GM23338 (cell line): ENCODE measurements around the gene PKHD1. TPM values are rescaled to one million over a fixed set of nuclear protein-coding genes. Genes with fewer than 3 reads are reported as not detected.

Experiments
- ATAC-seq: fragments of 200-7000 bp; cut with Tn5 transposase; 3 replicates; pipeline ENCODE4 v1.9.1; 2020
- DNase-seq: peaks from one replicate; pipeline ENCODE4 v3.0.0-alpha.2; 2015; ENCODE audit warnings: low spot score
- H2AFZ ChIP-seq: fragments of 200-600 bp; sonication (generic); 2 replicates; pipeline ENCODE4 v1.8.0; 2016; ENCODE audit warnings: antibody characterized with exemption, mild to moderate bottlenecking, moderate library complexity
- H3F3A ChIP-seq: fragments of 200-600 bp; sonication (generic); replicated peaks from 2 replicates; pipeline ENCODE4 v1.8.0; 2017; ENCODE audit warnings: antibody characterized with exemption, mixed run types, low read depth
- H3K27ac ChIP-seq: fragments of 200-600 bp; sonication (generic); 2 replicates; pipeline ENCODE4 v1.6.1; 2016; ENCODE audit warnings: low read depth
- H3K27me3 ChIP-seq: fragments of 200-600 bp; sonication (generic); 2 replicates; pipeline ENCODE4 v1.8.0; 2016; ENCODE audit warnings: mild to moderate bottlenecking, mixed run types, moderate library complexity; ENCODE audit not compliant: insufficient read depth
- H3K36me3 ChIP-seq: fragments of 200-600 bp; sonication (generic); 2 replicates; pipeline ENCODE4 v1.8.0; 2016; ENCODE audit warnings: mild to moderate bottlenecking; ENCODE audit not compliant: insufficient read depth
- H3K4me1 ChIP-seq: fragments of 200-600 bp; sonication (generic); 2 replicates; pipeline ENCODE4 v1.8.0; 2016; ENCODE audit warnings: mild to moderate bottlenecking, moderate library complexity; ENCODE audit not compliant: insufficient read depth
- H3K4me2 ChIP-seq: fragments of 200-600 bp; sonication (generic); 2 replicates; pipeline ENCODE4 v1.7.1; 2017; ENCODE audit warnings: mixed run types
- H3K4me3 ChIP-seq: fragments of 200-600 bp; sonication (generic); 2 replicates; pipeline ENCODE4 v1.6.1; 2016; ENCODE audit warnings: mixed run types
- H3K79me2 ChIP-seq: fragments of 200-600 bp; sonication (generic); replicated peaks from 2 replicates; pipeline ENCODE4 v1.8.0; 2017; ENCODE audit warnings: mild to moderate bottlenecking; ENCODE audit not compliant: insufficient read depth
- H3K9me2 ChIP-seq: fragments of 200-600 bp; sonication (generic); 2 replicates; pipeline ENCODE4 v1.8.0; 2017; ENCODE audit not compliant: insufficient read depth
- H4K20me1 ChIP-seq: fragments of 200-600 bp; sonication (generic); replicated peaks from 2 replicates; pipeline ENCODE4 v1.8.0; 2017; ENCODE audit warnings: mild to moderate bottlenecking; ENCODE audit not compliant: insufficient read depth
- H3K27ac Mint-ChIP-seq: 2 replicates; pipeline ENCODE4 v1.8.0; 2020; ENCODE audit warnings: inconsistent platforms, mild to moderate bottlenecking, moderate library complexity, mixed read lengths
- H3K27me3 Mint-ChIP-seq: 3 replicates; pipeline ENCODE4 v1.8.0; 2022; ENCODE audit warnings: low read depth, mild to moderate bottlenecking, moderate library complexity, mixed read lengths, inconsistent platforms; ENCODE audit not compliant: insufficient read depth, poor library complexity
- H3K36me3 Mint-ChIP-seq: 3 replicates; pipeline ENCODE4 v1.8.0; 2021; ENCODE audit warnings: low read depth, mild to moderate bottlenecking, inconsistent platforms, moderate library complexity, mixed read lengths
- H3K4me1 Mint-ChIP-seq: 3 replicates; pipeline ENCODE4 v1.8.0; 2020; ENCODE audit warnings: mild to moderate bottlenecking, inconsistent platforms, mixed read lengths
- H3K4me3 Mint-ChIP-seq: 3 replicates; pipeline ENCODE4 v1.8.0; 2021; ENCODE audit warnings: moderate library complexity, mild to moderate bottlenecking, inconsistent platforms, mixed read lengths
- H3K9me3 Mint-ChIP-seq: 3 replicates; pipeline ENCODE4 v1.8.0; 2020; ENCODE audit warnings: moderate library complexity, mild to moderate bottlenecking, inconsistent platforms, mixed read lengths
- EZH2phosphoT487 ChIP-seq: fragments of 200-600 bp; sonication (generic); IDR thresholded peaks from one replicate; pipeline ENCODE4 v1.8.1; 2018; ENCODE audit warnings: antibody characterized with exemption; ENCODE audit not compliant: unreplicated experiment
- POLR2AphosphoS5 ChIP-seq: IDR thresholded peaks from 2 replicates; pipeline ENCODE4 v1.6.1; 2016; ENCODE audit warnings: antibody characterized with exemption, low read depth
- STAT1 ChIP-seq: IDR thresholded peaks from one replicate; pipeline ENCODE4 v1.6.1; 2016; ENCODE audit warnings: antibody characterized with exemption; ENCODE audit not compliant: unreplicated experiment
- polyA plus RNA-seq: library from polyadenylated mRNA; unstranded; fragments of >200 nt; fragmentation: Nextera tagmentation; extraction: Ambion mirVana; gene quantifications from 2 replicates; pipeline ENCODE4 v1.2.1, GENCODE V29; 2016
- total RNA-seq: library from RNA; depleted of rRNA; stranded (reverse); fragments of >200 nt; shearing (Covaris generic); gene quantifications from 2 replicates; pipeline ENCODE4 v1.2.3, GENCODE V29; 2014
- TF ChIP-seq, protein P1 (sequence below), 2 experiments: fragments of 200-600 bp in 1 of 2; sonication (generic) in 1 of 2; conservative IDR thresholded peaks; 2 replicates each; pipeline versions ENCODE4 v1.5.1 to v1.6.1; 2016 to 2017; ENCODE audit warnings: antibody characterized with exemption in 2 of 2, low read depth in 2 of 2, mild to moderate bottlenecking in 2 of 2, moderate library complexity in 1 of 2
- TF ChIP-seq, protein P2 (sequence below): fragments of 250-450 bp; sonication (Bioruptor Pico); IDR thresholded peaks from 2 replicates; pipeline ENCODE4 v1.5.0; 2020; ENCODE audit warnings: mild to moderate bottlenecking, moderate library complexity
- TF ChIP-seq, protein P3 (sequence below): IDR thresholded peaks from one replicate; pipeline ENCODE4 v1.6.1; 2018; ENCODE audit warnings: antibody characterized with exemption; ENCODE audit not compliant: unreplicated experiment

PKHD1 gene
- total and polyA plus RNA-seq, 2 experiments from 2014 or later, result 0.03 to 0.07 TPM

DNA sequence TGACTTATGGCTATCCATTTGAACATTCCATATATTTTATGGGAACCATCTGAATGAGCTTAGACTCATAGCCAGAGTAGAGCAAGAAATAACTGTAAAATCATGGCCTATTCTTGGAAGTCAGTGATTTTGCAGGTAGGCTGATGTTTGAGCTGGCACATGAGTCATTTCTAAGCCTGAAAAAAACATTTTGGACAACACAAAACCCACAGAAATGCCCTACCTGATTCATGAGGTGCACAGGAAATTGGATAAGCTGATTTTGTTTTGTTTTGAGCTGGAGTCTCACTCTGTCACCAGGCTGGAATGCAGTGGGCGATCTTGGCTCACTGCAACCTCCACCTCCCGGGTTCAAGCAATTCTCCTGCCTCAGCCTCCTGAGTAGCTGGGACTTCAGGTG, 443.0 kb downstream of the PKHD1 start:
- H3K4me2 ChIP-seq, result no peak overlapping the region
- no peaks in the 10 kb centered on the region for H3K79me2 ChIP-seq
- no peak overlapping the region for H3K27ac ChIP-seq
- no peak for ATAC-seq
- Mint-ChIP-seq H3K9me3 (no peaks in the 10 kb centered on the region), H3K36me3 (no peaks in the 10 kb centered on the region), H3K4me3 (no peak overlapping the region), H3K4me1 (no peaks in the 10 kb centered on the region), H3K27ac (no peak overlapping the region), H3K27me3 (peaks cover 2% of the 10 kb centered on the region)
- no peaks in the 10 kb centered on the region for H3K4me1 ChIP-seq
- no peak for DNase-seq
- H2AFZ ChIP-seq, result no peak overlapping the region
- TF ChIP-seq POLR2AphosphoS5 (no peak), STAT1 (no peak), EZH2phosphoT487 (no peak)
- TF ChIP-seq, protein P1, sequence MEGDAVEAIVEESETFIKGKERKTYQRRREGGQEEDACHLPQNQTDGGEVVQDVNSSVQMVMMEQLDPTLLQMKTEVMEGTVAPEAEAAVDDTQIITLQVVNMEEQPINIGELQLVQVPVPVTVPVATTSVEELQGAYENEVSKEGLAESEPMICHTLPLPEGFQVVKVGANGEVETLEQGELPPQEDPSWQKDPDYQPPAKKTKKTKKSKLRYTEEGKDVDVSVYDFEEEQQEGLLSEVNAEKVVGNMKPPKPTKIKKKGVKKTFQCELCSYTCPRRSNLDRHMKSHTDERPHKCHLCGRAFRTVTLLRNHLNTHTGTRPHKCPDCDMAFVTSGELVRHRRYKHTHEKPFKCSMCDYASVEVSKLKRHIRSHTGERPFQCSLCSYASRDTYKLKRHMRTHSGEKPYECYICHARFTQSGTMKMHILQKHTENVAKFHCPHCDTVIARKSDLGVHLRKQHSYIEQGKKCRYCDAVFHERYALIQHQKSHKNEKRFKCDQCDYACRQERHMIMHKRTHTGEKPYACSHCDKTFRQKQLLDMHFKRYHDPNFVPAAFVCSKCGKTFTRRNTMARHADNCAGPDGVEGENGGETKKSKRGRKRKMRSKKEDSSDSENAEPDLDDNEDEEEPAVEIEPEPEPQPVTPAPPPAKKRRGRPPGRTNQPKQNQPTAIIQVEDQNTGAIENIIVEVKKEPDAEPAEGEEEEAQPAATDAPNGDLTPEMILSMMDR (conservative IDR thresholded peaks at IDR 0.05; ENCODE audit: low read depth in 2 of 2), result no peak
- TF ChIP-seq, protein P2, sequence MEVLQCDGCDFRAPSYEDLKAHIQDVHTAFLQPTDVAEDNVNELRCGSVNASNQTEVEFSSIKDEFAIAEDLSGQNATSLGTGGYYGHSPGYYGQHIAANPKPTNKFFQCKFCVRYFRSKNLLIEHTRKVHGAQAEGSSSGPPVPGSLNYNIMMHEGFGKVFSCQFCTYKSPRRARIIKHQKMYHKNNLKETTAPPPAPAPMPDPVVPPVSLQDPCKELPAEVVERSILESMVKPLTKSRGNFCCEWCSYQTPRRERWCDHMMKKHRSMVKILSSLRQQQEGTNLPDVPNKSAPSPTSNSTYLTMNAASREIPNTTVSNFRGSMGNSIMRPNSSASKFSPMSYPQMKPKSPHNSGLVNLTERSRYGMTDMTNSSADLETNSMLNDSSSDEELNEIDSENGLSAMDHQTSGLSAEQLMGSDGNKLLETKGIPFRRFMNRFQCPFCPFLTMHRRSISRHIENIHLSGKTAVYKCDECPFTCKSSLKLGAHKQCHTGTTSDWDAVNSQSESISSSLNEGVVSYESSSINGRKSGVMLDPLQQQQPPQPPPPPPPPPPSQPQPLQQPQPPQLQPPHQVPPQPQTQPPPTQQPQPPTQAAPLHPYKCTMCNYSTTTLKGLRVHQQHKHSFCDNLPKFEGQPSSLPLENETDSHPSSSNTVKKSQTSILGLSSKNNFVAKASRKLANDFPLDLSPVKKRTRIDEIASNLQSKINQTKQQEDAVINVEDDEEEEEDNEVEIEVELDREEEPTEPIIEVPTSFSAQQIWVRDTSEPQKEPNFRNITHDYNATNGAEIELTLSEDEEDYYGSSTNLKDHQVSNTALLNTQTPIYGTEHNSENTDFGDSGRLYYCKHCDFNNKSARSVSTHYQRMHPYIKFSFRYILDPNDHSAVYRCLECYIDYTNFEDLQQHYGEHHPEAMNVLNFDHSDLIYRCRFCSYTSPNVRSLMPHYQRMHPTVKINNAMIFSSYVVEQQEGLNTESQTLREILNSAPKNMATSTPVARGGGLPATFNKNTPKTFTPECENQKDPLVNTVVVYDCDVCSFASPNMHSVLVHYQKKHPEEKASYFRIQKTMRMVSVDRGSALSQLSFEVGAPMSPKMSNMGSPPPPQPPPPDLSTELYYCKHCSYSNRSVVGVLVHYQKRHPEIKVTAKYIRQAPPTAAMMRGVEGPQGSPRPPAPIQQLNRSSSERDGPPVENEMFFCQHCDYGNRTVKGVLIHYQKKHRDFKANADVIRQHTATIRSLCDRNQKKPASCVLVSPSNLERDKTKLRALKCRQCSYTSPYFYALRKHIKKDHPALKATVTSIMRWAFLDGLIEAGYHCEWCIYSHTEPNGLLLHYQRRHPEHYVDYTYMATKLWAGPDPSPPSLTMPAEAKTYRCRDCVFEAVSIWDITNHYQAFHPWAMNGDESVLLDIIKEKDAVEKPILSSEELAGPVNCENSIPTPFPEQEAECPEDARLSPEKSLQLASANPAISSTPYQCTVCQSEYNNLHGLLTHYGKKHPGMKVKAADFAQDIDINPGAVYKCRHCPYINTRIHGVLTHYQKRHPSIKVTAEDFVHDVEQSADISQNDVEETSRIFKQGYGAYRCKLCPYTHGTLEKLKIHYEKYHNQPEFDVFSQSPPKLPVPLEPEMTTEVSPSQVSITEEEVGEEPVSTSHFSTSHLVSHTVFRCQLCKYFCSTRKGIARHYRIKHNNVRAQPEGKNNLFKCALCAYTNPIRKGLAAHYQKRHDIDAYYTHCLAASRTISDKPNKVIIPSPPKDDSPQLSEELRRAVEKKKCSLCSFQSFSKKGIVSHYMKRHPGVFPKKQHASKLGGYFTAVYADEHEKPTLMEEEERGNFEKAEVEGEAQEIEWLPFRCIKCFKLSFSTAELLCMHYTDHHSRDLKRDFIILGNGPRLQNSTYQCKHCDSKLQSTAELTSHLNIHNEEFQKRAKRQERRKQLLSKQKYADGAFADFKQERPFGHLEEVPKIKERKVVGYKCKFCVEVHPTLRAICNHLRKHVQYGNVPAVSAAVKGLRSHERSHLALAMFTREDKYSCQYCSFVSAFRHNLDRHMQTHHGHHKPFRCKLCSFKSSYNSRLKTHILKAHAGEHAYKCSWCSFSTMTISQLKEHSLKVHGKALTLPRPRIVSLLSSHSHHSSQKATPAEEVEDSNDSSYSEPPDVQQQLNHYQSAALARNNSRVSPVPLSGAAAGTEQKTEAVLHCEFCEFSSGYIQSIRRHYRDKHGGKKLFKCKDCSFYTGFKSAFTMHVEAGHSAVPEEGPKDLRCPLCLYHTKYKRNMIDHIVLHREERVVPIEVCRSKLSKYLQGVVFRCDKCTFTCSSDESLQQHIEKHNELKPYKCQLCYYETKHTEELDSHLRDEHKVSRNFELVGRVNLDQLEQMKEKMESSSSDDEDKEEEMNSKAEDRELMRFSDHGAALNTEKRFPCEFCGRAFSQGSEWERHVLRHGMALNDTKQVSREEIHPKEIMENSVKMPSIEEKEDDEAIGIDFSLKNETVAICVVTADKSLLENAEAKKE (CRISPR knock-in tag), result no peak
- TF ChIP-seq, protein P3, sequence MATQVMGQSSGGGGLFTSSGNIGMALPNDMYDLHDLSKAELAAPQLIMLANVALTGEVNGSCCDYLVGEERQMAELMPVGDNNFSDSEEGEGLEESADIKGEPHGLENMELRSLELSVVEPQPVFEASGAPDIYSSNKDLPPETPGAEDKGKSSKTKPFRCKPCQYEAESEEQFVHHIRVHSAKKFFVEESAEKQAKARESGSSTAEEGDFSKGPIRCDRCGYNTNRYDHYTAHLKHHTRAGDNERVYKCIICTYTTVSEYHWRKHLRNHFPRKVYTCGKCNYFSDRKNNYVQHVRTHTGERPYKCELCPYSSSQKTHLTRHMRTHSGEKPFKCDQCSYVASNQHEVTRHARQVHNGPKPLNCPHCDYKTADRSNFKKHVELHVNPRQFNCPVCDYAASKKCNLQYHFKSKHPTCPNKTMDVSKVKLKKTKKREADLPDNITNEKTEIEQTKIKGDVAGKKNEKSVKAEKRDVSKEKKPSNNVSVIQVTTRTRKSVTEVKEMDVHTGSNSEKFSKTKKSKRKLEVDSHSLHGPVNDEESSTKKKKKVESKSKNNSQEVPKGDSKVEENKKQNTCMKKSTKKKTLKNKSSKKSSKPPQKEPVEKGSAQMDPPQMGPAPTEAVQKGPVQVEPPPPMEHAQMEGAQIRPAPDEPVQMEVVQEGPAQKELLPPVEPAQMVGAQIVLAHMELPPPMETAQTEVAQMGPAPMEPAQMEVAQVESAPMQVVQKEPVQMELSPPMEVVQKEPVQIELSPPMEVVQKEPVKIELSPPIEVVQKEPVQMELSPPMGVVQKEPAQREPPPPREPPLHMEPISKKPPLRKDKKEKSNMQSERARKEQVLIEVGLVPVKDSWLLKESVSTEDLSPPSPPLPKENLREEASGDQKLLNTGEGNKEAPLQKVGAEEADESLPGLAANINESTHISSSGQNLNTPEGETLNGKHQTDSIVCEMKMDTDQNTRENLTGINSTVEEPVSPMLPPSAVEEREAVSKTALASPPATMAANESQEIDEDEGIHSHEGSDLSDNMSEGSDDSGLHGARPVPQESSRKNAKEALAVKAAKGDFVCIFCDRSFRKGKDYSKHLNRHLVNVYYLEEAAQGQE, result no peak
- no peak overlapping the region for H3K4me3 ChIP-seq
- H3F3A ChIP-seq, result no peaks in the 10 kb centered on the region
- H4K20me1 ChIP-seq, result no peaks in the 10 kb centered on the region
- no peaks in the 10 kb centered on the region for H3K27me3 ChIP-seq
- no peaks in the 10 kb centered on the region; the same call in 1 of the 2 replicates for H3K9me2 ChIP-seq
- no peaks in the 10 kb centered on the region for H3K36me3 ChIP-seq
